Measurements from ENCODE around the gene EPHX1.
"Not testable (repeated sequence)": the region's sequence is repeated elsewhere in the genome, so short reads cannot be mapped to it uniquely, and the experiment has no call there.

Gene EPHX1

DNA sequence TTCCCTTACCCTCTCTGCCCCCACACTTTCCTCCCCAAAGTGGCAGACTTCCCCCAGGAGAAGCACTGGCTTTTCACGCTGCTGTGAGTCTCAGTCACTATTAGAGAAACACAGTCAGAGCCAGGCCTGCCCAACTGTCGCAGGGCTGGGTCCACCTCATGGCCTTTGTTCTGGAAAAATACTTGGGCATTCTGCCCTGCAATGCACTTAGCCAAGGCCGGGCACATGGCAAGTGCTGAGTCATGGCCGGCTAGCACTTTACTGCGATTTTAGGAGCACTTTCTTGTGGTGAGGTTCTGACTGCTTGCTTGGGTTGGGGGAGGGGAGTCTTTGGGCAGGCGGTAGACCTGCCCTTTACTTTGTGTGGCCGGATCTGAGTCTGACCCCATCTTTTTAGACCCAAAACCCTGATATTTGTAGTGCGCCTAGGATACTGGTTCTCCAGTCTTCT, 7.7 kb downstream of the EPHX1 start:
- DNase-seq = no peak

DNA sequence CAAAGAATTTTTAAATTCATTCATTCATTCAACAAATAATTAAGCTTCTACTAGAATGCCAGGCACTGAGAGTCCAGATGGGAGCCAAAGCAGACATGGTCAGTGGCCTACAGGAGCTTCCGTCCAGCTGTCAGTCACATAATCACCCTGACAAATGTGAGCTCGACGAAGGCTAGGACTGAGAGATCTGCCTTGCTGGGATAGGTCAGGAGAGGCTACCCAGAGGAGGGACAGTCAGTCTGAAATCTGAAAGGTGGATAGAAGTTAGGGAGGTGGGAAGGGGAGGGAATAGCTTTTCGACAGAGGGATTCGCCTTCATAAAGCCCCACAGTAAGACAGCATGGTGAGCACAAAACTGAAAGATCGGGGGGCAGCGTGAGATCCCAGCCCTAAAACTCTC, 8.3 kb downstream of the EPHX1 start:
- DNase-seq = no peak

DNA sequence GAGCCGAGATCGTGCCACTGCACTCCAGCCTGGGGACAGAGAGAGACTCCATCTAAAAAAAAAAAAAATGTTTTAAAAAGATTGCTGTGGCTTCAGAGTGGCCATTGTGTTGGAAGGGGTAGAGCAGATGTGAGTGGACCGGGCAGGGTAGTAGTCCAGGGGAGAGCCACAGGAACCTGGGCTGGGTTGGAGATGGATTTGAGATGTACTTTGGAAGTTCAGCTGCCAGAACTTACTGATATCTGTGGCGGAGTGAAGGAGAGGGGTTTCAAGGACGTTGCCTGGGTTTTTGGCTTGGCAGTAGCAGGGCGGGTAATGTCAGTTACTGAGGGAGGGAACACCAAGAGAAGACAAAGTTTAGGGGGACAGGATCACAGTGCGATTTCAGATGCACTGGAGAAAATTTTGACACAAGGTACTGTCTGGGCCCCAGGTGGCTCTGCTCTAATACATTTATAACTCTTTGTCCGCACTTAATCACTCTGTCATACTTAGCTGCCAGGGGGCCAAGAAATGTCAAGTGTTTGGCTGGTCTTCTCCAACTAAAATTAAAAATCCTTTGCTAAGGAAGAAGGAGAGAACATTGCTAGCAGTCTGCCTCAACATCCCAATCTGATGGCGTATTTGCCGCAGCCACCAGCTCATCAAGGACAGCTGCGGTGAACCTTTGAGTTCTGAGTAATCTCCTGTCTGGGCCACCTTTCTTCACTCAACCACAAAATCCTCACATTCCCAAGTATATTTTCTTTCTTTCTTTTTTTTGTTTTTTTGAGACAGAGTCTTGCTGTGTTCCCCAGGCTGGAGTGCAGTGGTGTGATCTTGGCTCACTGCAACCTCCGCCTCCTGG, 9.6 kb downstream of the EPHX1 start:
- no peak for DNase-seq

DNA sequence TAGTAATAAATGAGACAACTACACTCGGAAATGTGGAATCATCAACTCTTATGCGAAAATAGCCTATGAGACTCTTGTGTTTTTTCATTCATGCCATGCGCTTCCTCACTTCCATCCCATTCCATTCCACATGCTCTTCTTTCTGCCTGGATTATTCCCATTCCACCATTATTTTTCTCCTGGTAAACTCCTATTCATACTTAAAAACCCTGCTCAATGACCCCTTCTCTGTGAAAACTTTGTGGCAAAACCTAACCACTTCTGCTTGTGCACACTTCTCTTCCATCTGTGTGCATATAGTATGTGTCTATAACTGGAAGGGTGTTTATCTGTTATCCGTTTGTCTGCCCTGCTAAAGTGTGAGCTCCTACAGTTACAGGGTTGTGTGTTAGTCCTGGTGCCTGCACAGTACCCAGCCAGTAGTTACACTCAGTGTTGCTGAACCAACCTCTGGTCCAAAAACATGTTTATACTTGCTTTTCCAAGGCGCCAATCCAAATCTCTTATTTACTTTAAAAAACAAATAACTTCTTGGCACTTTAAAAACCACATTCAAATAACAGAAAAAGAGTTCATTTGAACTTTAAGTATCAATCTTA, 10.7 kb downstream of the EPHX1 start:
- DNase-seq = no peak

DNA sequence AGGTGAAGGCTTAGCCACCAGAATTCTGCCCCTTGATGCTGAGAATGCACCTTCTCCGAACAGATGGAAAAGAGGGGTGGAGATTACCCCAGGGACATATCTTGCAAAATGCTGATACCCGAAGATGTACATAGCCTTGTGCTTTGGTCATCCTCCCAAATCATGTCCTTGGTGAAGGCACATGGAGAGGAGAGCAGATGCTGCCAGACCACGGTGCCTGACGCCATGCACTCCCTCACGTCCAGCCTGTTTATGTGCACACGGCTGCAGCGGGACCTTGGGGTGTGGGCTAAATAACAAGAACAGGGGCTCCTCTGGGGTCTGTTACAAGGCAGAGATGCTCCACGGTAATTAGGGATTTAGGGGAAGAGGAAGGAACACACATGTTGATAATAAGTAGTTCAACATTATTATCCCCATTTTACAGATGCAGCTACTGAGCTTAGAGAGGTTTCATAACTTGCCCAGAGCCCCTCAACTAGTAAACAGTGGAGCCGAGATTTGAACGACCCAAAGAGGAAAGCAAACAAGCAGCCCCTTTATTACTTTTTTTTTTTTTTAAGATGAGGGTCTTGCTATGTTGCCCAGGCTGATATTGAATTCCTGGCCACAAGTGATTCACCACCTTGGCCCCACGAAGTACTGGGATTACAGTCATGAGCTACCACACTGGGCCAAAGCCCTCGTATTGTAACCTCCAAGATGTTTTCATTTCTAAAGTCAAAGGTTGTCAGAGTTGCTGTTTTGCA, 12.9 kb downstream of the EPHX1 start:
- DNase-seq = no peak

DNA sequence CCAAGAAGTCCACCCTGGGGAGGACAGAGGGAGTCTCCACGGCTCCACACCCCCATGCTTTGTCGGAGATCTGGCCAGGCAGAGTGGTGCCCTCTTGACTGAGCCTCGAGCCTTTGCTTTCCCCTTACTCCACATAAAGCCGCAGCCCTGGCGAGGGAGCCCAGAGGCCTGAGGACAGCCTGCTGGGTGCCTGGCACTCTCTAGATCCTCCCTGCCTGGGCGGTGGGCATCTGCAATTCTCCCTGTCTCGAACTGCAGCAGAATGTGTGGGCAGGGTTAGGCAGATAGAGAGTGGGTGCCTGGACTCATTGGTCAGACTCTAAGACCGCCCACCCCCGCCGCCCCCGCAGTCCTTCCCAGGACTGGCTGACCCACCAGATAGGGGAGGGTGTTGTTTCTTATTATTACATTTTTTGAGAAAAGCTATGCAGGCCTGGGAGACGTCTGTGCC, 13.9 kb downstream of the EPHX1 start:
- no peak for DNase-seq

DNA sequence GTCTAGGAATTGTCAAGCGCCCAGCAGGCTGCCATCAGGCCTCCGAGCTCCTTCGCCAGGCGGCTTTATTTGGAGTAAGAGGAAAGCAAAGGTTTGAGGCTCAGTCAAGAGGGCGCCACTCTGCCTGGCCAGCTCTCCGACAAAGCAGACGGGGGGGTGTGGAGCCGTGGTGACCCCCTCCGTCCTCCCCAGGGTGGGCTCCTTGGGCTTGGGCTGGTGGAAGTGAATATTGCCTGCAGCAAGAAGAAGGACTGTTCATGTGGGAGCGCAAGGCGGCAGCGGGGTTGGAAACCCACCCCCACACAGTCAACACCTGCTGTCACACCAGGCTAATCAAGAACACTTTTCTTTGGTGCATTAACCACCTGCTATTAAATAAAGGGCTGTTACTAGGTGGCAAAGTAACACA, 14.6 kb downstream of the EPHX1 start:
- DNase-seq = no peak

DNA sequence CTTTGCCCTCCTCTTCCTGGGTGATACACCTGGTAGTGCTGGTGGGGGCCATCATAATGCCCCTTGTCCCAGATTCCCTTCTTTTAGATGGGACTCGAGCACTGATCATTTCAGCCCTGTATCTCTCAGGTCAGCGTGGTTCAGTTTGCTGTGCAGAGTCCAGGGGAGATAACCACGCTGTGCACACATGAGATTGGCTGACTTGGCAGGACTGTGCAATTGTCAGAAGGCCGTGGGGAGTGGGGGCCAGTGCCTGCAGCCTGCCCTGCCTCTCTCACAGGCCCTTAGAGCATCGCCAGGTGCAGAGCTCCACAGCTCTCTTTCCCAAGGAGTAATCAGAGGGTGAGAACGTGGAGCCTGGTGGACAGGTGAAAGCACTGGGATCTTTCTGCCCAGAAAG, 15.2 kb downstream of the EPHX1 start:
- no peak for DNase-seq

DNA sequence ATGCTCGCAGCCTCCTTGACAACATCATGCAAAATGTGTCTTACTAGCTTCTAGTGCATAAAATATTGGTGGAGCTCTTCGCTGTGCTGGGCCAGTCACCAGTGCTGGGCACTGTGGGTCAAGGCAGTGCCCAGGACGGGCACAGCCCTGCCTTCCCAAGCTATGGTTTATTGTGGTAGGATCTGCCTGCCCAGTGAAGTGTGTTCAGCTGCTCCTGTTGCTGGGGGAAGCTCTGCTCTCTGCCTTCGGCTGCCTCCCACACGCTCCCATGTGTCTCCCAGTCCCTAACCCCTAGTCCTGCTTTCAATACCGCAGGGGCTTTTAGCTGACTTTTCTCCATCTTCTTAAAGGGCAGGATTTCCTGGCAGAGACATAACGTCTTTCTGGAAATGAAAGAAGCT, 15.7 kb downstream of the EPHX1 start:
- no peak for DNase-seq

DNA sequence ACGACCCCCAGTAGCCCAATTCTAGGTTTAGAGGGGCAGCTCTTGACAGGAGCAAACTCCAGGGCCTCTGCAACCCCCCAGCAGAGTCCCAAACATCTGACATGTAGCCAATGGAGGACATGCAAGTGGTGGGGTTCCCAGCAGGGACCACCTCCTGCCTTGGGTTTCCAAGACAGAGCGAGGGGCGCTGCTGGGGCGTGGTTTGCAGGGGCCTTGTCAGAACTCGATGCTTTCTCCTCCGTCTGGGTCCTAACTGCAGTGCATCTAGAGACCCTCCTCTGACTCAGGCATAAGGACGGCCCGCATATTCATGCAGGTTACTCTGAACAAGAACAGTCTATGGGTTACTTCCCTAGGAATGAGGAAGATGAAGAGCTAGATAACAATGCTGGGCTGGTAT, 17.2 kb downstream of the EPHX1 start:
- DNase-seq = no peak

DNA sequence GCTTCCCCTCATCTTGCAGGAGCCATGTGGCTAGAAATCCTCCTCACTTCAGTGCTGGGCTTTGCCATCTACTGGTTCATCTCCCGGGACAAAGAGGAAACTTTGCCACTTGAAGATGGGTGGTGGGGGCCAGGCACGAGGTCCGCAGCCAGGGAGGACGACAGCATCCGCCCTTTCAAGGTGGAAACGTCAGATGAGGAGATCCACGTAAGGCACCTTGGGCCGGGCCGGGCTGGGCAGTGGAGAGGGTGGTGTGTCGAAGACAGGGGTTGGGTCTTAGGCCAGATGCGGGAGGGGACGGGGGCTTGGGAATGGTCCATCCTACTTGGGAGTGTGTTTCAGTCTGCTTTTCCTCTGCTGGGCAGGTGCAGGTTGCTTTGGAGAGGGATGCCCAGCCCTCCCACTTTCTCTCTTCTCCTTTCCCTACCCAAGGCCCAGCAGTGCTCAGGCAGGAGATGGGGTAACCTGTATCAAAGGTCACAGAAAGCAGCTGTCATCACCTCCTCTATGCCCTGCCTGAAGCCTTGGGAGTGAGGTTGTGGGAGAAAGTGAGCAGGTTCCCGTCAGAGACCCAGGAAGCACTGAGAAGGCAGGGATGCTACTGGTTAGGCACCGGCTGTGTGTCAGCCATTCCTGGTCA, 18.9 kb downstream of the EPHX1 start:
- DNase-seq = no peak

DNA sequence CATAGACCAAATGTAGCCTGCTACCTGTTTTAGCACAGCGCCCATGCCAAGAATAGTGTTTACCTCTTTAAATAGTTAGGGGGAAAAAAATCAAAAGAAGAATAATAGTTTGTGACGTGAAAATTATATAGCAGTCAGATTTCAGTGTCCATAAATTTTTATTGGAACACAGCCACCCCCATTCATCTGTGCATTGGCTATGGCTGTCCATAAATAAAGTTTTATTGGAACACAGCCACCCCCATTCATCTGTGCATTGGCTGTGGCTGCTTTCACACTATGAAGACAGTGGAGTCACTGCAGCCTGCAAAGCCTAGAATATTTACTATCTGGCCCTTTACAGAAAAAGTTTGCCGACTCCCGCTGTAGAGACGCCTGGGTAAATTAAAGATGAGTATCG, 20.9 kb downstream of the EPHX1 start:
- no peak for DNase-seq

DNA sequence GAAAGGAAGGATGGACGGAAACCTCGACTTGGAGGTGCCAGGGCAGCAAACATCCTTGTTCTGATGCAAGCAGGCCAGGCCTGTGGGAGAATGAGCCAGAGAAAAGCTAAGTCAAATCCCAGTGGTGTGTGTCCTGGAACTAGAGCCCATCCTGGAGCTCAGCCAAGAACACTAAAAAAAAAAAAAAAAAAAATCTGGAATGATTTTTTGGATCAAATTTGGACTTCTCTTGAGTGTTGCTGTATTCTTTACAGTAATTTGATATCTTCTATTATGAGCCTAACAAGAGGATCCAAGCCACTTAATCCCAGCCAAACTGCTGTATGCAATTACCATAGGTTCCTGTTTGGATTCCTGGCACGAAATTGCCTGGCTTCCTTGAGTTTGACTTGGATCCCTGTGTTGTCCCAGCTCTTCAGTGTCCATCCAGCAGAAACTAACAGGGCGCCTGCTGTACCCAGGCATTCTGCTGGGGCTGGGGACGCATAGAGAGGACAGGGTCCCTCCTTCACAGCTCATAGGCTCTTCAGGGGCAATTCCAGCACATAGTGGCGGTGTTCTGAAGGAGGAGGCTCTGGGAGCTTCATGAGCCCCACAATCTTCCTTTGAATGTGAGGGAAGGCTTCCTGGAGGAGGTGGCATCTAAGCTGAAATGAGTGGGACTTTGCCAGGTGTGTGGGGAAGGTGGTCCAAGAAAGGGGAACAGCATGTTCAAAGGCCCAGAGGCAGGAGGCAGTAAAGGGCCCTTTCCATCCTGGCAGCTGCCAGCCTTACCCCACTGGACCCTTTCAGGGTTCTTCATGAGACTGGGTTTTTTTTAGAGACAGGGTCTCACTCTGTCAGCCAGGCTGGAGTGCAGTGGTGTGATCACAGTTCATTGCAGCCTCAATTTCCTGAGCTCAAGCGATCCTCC, 24.7 kb downstream of the EPHX1 start:
- DNase-seq = no peak

DNA sequence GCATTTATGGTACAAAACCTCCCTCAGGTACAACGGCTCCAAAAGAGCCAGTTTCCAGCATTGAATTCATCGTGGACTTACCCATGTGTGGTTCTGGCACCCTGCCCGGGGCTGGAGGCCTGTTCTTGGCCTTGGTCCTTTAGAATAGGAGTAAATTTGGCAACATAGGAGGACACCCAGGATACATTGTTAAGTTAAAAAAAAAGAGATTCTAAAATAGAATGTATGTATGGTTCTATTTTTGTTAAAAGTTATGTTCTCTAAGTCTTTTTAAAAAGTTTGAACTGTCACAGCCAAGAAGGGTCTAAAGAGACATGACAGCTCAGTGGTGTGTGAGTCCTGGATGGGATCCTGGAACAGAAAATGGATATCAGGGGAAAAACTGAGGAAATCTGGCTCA, 25.9 kb downstream of the EPHX1 start:
- DNase-seq = no peak

DNA sequence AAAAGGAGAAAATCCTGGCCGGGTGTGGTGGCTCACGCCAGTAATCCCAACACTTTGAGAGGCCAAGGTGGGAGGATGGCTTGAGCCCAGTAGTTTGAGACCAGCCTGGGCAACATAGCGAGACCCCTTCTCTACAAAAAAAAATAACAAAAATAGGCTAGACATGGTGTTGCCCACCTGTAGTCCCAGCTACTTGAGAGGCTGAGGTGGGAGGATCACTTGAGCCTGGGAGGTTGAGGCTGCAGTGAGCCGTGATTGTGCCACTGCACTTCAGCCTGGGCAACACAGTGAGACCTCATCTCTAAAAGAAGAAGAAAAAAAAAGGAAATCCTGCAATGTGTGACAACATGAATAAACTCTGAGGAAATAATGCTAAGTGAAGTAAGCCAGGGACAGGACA, 26.4 kb downstream of the EPHX1 start:
- DNase-seq = not testable (repeated sequence)

DNA sequence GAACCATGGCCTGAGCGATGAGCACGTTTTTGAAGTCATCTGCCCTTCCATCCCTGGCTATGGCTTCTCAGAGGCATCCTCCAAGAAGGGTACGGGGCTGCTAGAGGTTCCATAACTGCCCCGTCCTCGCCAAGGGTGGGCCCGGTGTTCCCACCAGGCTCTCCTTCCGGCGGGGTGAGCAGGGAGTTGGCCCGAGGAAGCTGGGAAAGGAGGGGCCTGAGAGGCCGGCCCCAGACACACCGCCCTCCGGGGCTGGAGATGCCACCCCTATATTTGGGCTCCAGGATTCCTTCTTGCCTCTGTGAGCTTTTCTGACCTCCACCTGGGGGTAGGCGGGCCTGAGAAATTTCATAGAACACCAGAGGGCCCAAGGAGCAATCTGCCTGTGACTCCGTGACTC, 28.9 kb downstream of the EPHX1 start:
- DNase-seq = no peak

DNA sequence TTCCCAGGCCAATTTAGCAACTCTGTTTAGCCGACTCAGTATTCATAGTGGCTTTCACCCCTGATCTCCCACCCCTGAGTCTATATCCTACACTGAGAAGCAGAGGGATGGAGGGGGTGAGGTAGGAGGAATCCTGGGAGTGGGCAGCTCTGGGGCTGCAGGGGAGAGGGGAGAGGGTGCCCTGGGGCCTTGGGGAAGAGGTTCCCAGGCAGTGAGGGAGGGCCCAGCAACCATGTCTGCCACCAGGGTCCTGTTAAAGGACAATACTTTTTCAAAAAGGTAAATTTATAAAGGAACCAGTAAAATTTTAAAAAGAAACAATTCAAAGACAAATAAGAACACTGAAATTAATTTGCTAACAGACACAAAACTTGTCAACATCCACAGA, 30.3 kb downstream of the EPHX1 start:
- no peak for DNase-seq

DNA sequence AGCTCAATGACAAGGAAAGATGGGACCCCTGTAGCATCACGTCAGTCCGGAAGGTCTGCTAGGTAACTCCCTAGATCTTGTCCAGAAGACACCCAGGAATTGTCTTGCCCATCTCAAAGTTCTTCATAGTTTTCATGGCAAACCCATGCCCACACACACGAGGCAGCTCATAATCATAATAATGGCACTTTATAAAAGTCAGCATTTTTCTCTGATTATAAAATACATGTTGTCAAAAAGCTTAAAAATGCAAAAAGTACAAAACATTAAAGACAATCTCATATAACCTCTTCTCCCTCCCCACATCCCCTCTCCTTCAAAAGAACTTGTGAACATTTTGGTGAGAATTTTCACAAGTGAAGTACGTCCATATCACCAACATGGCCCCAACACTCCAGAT, 30.8 kb downstream of the EPHX1 start:
- DNase-seq = no peak

DNA sequence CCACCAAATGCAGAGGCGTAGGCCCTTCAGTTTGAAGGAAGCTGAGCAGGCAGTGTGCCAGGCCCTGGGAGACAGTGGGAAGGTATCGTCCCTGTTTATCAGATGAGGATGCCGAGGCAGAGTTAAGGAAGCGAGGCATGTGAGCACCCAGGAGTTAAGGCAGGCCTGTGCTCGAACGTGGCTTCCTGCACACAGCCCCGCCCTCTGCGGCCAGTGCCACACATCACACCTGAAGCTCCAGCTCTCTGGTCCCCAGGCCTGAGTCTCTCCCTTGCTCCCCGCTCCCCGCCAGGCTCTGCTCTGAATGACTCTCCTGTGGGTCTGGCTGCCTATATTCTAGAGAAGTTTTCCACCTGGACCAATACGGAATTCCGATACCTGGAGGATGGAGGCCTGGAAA, 32.1 kb downstream of the EPHX1 start:
- DNase-seq = no peak

DNA sequence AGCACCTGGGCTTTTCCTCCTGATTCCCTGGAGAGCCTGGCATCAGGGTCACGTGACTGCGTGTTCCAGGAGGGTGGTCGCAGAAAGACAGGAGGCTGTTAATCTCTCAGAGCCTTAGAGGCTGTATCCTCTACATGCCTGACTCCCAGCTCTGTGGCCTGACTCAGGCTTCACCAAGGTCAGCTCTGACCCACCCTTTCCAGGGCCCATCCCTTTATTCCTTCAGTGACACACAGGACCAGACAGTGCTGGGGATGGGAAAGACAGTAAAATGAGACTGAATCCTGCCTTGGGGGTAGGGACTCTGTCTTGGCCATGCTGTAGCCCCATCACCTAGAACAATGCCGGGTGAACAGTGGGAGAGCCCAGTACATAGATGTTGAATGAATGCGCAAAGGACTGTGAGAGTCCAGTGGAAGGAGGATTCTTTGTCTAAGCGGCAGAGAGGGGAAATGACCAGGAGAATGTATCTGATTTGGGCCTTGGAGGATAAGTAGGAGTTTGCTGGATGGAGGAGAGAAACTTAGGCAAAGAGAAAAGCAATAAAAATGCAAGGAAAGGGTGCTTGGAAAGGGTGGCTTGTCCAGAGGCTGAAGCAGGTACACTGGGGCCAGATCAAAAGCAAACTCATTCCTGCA, 33.0 kb downstream of the EPHX1 start:
- DNase-seq = no peak

DNA sequence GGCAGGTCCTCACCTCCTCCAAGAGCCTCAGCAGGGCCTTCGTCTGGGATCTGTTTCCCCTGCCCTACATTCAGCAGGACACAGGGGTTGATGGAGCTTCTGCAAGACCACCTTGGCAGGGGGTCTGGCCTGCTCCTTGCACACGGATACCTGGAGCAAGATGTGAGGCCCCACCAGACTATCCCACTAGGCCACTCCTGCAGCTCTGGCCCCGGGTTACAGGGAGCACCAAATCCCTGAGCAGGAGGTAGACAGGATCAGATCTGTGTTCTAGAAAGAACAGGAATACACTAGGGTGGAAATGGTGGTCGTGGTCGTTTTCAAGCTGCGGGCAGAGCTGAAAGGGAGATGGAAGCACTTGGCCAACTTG, 33.5 kb downstream of the EPHX1 start:
- DNase-seq = no peak

Measured in SIG-M5 (cell line).